Endodermal cell (in vitro differentiated cells): ENCODE data around the gene CHMP2B. TPM values are rescaled to one million over a fixed set of nuclear protein-coding genes. Genes with fewer than 3 reads are reported as not detected.

ENCODE experiments used
- DNase-seq: peaks from one replicate; pipeline ENCODE4 v3.0.0-alpha.2; 2017
- H3K27ac ChIP-seq: 2 replicates; pipeline ENCODE4 v1.5.1; 2013; ENCODE audit warnings: mild to moderate bottlenecking, low read depth, low read length, moderate library complexity
- H3K27me3 ChIP-seq: 2 replicates; pipeline ENCODE4 v1.6.1; 2013; ENCODE audit warnings: mild to moderate bottlenecking, low read length, moderate library complexity; ENCODE audit not compliant: insufficient read depth, control insufficient read depth, poor library complexity, severe bottlenecking
- H3K36me3 ChIP-seq: 2 replicates; pipeline ENCODE4 v1.7.0; 2013; ENCODE audit warnings: mild to moderate bottlenecking, low read length, moderate library complexity; ENCODE audit not compliant: control insufficient read depth, insufficient read depth
- H3K4me1 ChIP-seq: one replicate; pipeline ENCODE4 v1.7.0; 2013; ENCODE audit warnings: low read length; ENCODE audit not compliant: control insufficient read depth, insufficient read depth
- H3K4me3 ChIP-seq: 2 replicates; pipeline ENCODE4 v1.5.1; 2013; ENCODE audit warnings: mild to moderate bottlenecking, low read length, moderate library complexity
- H3K9ac ChIP-seq: 2 replicates; pipeline ENCODE4 v1.6.1; 2013; ENCODE audit warnings: mild to moderate bottlenecking, low read length, moderate library complexity; ENCODE audit not compliant: poor library complexity, severe bottlenecking; ENCODE audit errors: extremely low read depth
- H3K9me3 ChIP-seq: 2 replicates; pipeline ENCODE4 v1.6.1; 2013; ENCODE audit warnings: mild to moderate bottlenecking, low read length, moderate library complexity; ENCODE audit not compliant: control insufficient read depth
- H3K27ac Mint-ChIP-seq: 2 replicates; pipeline ENCODE4 v1.8.0; 2020; ENCODE audit warnings: mixed read lengths
- H3K27me3 Mint-ChIP-seq: 2 replicates; pipeline ENCODE4 v1.8.0; 2021; ENCODE audit warnings: mild to moderate bottlenecking, mixed read lengths; ENCODE audit not compliant: insufficient read depth
- H3K36me3 Mint-ChIP-seq: 2 replicates; pipeline ENCODE4 v1.8.0; 2020; ENCODE audit warnings: low read depth, mixed read lengths
- H3K4me1 Mint-ChIP-seq: 2 replicates; pipeline ENCODE4 v1.8.0; 2020; ENCODE audit warnings: mixed read lengths
- H3K4me3 Mint-ChIP-seq: 2 replicates; pipeline ENCODE4 v1.8.0; 2020; ENCODE audit warnings: mild to moderate bottlenecking, moderate library complexity, mixed read lengths
- H3K9me3 Mint-ChIP-seq: 2 replicates; pipeline ENCODE4 v1.8.0; 2020; ENCODE audit warnings: mild to moderate bottlenecking, mixed read lengths
- CTCF ChIP-seq: fragments of 200-600 bp; sonication (generic); conservative IDR thresholded peaks from 2 replicates; pipeline ENCODE4 v1.5.0; 2021; ENCODE audit warnings: antibody characterized with exemption, mild to moderate bottlenecking
- WGBS, 2 experiments: methylation state at CpG; one replicate each; pipeline versions ENCODE4 v1.1.5 to v1.1.7; 2013; ENCODE audit warnings: missing lambda C conversion rate in 2 of 2, mixed read lengths in 1 of 2; ENCODE audit not compliant: insufficient coverage in 1 of 2, insufficient read length in 1 of 2; 5-methylcytosine and 5-hydroxymethylcytosine counted together
- total RNA-seq, 2 donors: library from RNA; stranded (reverse); fragmentation: NEBNext Ultra II Directional in 1 of 2; extraction: Animal tissue kit (Norgen Biotek cat#: 25700) in 1 of 2; gene quantifications; 2 replicates in 1 of 2; 3 replicates in 1 of 2; pipeline ENCODE4 v1.2.1, GENCODE V29; 2021

CHMP2B gene
- total RNA-seq, 2 donors from 2014 or later, result 31.7 to 44.0 TPM

GRCh38 chr3:87218560-87218959 is 8.5 kb upstream of the CHMP2B start:
- Histone ChIP-seq H3K4me1 (no peaks in the 10 kb centered on the region), H3K36me3 (no peaks in the 10 kb centered on the region), H3K27ac (no peak overlapping the region), H3K4me3 (no peak overlapping the region), H3K9me3 (no peaks in the 10 kb centered on the region), H3K9ac (no peak overlapping the region), H3K27me3 (no peaks in the 10 kb centered on the region)
- Mint-ChIP-seq H3K27ac (no peak overlapping the region), H3K4me3 (no peak overlapping the region), H3K27me3 (peaks cover 4% of the 10 kb centered on the region), H3K4me1 (no peaks in the 10 kb centered on the region), H3K9me3 (peaks cover 4% of the 10 kb centered on the region), H3K36me3 (no peaks in the 10 kb centered on the region)
- WGBS, 2 experiments, result 80% methylated on average over 1 of the region's 1 CpG; no CpG with 5 or more reads in 1 of the 2 experiments
- no peak for DNase-seq
- no peak for TF ChIP-seq CTCF

- no peaks in the 10 kb centered on the region for H3K36me3 Mint-ChIP-seq
- WGBS, 2 experiments, result 94 to 100% methylated on average over 2 of the region's 2 CpGs
- no peak for DNase-seq
- TF ChIP-seq CTCF, result no peak
- H3K27ac Mint-ChIP-seq, result no peak overlapping the region
- H3K9me3 Mint-ChIP-seq, result peaks cover 4% of the 10 kb centered on the region
- H3K4me3 Mint-ChIP-seq, result no peak overlapping the region
- H3K9ac ChIP-seq, result no peak overlapping the region
- peaks cover 7% of the 10 kb centered on the region for H3K27me3 Mint-ChIP-seq
- H3K4me3 ChIP-seq, result no peak overlapping the region
- H3K27ac ChIP-seq, result no peak overlapping the region
- H3K9me3 ChIP-seq, result no peaks in the 10 kb centered on the region
- no peaks in the 10 kb centered on the region for H3K4me1 ChIP-seq
- H3K36me3 ChIP-seq, result no peaks in the 10 kb centered on the region
- H3K4me1 Mint-ChIP-seq, result no peaks in the 10 kb centered on the region
- no peaks in the 10 kb centered on the region for H3K27me3 ChIP-seq
Measured at GRCh38 chr3:87219611-87220010, 7.5 kb upstream of the CHMP2B start.

GRCh38 chr3:87225659-87226058 is 1.4 kb upstream of the CHMP2B start:
- no peak overlapping the region for H3K27ac Mint-ChIP-seq
- no peak overlapping the region for H3K4me3 ChIP-seq
- H3K9ac ChIP-seq, result no peak overlapping the region
- peaks cover 16% of the 10 kb centered on the region for H3K27me3 Mint-ChIP-seq
- peaks cover 19% of the 10 kb centered on the region for H3K4me1 Mint-ChIP-seq
- H3K27ac ChIP-seq, result no peak overlapping the region
- peaks cover 8% of the 10 kb centered on the region for H3K27me3 ChIP-seq
- H3K4me1 ChIP-seq, result peaks cover 2% of the 10 kb centered on the region
- no peak for DNase-seq
- no peaks in the 10 kb centered on the region for H3K36me3 Mint-ChIP-seq
- H3K9me3 Mint-ChIP-seq, result peaks cover 4% of the 10 kb centered on the region
- peak overlapping the region; percentile 99 for H3K4me3 Mint-ChIP-seq
- H3K9me3 ChIP-seq, result no peaks in the 10 kb centered on the region
- H3K36me3 ChIP-seq, result no peaks in the 10 kb centered on the region
- no peak for TF ChIP-seq CTCF
- WGBS, 2 experiments, result 80 to 90% methylated on average over 1 to 5 of the region's 5 CpGs
